Measurements from ENCODE around the gene L3HYPDH. TPM values are rescaled to one million over a fixed set of nuclear protein-coding genes. Genes with fewer than 3 reads are reported as not detected.
A peak's percentile ranks its signal among the peaks of the same experiment; 100 is the strongest.
"Not testable (repeated sequence)": the region's sequence is repeated elsewhere in the genome, so short reads cannot be mapped to it uniquely, and the experiment has no call there.

The L3HYPDH gene
- total RNA-seq, 2 donors from 2014 or later = 30.2 to 36.3 TPM

DNA sequence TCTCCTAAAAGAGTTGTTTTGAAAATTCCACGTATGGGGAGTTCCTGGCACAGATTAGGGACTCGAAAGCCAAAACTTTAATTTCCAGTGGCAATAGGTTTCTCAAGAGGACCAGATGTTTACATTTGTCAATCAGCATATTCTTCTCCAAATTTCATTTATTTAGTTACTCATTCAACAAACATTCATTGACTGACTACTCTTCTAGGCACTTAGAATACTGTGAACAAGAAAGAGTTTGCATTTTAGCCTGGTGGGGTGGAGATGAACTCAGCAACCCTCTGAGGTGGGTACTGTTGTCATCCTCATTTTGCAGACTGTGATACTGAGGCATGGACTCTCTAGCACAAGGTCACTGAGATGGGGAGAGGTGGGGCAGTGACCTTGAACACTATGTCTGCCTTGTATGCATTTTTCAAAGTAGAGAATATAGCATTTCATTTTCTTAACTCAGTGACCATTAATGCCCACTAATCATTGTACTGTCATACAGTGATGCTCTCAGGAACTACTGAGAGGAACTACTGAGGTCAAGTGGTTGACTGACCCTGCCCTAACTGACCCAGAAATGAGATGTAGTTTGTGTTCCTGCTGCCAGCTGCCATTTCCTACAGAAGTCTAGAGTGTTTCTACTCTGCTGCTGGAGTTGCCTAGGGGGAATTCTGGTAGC is 2.2 kb downstream of the L3HYPDH start:
- intact Hi-C loops (cut with DNase I) = no loop called here
- DNase-seq (ENCODE audit: low spot score) = no peak

DNA sequence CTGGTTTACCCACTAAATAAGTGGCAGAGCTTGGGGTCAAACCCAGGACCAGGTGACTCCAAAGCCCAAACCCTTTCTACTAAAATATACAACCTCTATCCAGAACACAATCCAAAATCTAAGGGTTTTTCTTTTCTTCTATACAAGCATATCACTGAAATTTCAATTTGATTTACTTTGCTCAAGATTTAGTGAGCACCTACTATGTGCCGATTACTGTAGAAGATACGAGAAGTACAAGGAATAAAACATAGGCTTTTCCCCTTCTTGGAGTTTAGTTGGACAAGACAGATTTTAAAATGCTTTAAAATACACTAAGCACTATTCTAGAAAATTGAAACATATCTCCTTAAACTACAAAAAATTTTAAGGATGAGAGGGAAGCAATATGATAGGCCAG is 2.8 kb downstream of the L3HYPDH start:
- DNase-seq (ENCODE audit: low spot score) = no peak
- intact Hi-C loops (cut with DNase I) = no loop called here

DNA sequence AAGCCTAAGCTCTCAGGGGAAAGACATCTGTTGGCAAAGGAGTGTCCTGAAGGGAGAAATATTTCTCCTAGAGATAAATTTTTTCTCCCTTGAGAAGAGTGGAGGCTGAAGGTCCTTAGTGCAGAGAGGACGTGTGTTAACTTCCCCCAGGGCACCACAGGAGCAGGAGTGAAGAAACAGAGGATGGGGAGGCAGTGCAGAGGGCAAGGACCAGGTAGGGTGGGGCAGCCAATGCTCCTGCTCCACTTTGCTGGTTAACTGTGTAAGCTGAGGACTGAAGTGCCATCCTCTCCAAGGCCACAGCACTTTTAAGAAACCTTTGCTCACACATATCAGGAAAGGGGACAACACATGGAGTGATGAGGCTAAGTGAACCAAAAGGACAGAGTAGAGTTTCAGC is 4.0 kb downstream of the L3HYPDH start:
- DNase-seq (ENCODE audit: low spot score) = no peak
- intact Hi-C loops (cut with DNase I) = no loop called here

DNA sequence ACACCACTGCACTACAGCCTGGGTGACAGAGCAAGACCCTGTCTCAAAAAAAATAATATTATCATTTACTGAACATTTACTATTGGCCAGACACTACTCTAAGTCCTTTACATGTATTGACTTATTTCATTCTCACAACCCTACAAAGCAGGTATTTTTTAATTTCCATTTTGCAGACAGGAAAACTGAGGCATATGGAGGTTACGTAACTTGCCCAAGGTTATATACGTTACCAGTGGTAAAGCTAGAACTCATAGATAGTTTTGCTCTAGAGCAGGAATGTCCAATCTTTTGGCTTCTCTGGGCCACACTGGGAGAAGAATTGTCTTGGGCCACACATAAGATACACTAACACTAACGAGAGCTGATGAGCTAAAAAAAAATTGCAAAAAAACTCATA is 5.7 kb downstream of the L3HYPDH start:
- intact Hi-C loops (cut with DNase I) = loop anchor here in 1 of 2 donors (2.0 kb wide), 1 partner anchor 28 kb away; no protein-coding TSS in a partner anchor
- DNase-seq (ENCODE audit: low spot score) = no peak

DNA sequence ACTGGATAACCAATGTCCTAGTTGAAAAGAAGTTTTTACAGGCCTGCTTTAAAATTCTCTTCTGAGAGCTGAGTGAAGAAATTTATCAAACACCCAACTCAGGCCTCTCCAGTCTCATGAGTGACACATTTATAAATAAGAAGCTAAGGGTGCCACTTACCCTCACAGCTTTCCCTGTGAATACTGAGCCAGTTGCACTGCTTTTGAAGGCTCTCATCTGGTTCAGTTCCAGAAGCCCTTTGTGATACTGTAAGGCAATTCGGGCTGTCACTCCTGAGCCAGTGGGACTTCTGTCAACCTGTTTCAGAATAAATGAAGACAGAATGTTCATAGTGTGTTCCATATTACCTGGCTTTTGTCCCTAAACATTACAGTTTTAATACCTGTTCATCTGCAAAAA is 8.5 kb downstream of the L3HYPDH start:
- DNase-seq (ENCODE audit: low spot score) = no peak
- intact Hi-C loops (cut with DNase I) = no loop called here

DNA sequence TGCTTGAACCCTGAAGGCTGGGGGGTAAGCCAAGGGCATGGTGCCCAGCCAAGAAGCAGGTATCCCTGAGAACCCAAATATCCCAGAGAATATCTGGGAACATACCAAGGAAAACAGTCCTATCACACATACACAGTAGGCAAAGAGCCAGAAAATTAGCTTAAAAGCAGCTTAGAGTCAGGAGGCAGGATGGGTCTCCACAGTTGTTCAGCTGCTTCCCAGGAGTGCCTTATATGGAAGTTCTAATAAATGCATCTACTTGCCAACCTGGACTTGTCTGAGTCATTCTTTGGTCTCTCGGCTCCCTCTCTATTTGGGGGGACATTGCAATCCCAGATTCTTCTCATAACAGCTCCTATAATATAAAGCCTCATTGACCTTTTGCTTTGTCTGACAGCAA is 10.0 kb downstream of the L3HYPDH start:
- intact Hi-C loops (cut with DNase I) = no loop called here
- DNase-seq (ENCODE audit: low spot score) = no peak

DNA sequence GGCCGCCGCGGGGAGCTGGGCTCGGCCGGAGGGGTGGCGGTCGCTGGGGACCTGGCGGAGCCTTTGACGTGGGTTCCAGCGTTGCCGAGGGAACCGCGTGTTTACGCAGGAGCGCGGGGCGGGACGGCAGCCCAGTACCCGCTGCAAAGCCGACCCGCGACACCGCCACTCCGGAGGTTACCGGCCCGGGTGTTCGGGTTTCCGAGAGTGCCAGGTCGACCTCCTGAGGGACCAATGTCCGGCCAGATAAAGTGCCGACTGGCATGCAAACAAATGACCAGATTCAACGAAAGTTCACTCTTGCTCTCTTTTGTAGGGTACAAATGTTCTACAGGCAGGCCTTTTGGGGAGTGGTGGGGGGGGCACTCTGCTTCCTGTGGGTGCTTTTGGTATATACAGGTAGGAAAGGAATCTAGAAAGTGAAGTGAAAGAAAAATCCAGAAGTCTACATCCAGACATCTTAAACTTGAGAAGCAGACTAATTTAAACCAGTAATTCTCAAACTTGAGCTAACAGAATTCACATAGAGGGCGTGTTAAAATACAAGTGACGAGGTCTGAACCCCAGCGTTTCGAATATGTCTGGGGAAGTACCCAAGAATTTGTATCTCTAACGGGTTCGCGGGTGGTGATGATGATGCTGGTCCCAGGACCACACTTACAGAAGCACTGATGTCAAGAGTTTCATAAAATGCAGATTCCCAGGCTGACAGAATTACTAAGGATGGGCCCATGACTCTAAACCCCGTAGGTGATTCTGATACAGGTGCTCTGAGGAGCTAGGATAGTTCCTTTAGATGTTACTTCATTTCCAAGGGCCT is 18.7 kb downstream of the L3HYPDH start, which contains the start of gene GPR135:
TSS of gene GPR135 (minus strand) at position 65 of the 820 bp plus-strand sequence. CDS start 154 bp downstream, outside the sequence.
- intact Hi-C loops (cut with DNase I) = no loop called here

DNA sequence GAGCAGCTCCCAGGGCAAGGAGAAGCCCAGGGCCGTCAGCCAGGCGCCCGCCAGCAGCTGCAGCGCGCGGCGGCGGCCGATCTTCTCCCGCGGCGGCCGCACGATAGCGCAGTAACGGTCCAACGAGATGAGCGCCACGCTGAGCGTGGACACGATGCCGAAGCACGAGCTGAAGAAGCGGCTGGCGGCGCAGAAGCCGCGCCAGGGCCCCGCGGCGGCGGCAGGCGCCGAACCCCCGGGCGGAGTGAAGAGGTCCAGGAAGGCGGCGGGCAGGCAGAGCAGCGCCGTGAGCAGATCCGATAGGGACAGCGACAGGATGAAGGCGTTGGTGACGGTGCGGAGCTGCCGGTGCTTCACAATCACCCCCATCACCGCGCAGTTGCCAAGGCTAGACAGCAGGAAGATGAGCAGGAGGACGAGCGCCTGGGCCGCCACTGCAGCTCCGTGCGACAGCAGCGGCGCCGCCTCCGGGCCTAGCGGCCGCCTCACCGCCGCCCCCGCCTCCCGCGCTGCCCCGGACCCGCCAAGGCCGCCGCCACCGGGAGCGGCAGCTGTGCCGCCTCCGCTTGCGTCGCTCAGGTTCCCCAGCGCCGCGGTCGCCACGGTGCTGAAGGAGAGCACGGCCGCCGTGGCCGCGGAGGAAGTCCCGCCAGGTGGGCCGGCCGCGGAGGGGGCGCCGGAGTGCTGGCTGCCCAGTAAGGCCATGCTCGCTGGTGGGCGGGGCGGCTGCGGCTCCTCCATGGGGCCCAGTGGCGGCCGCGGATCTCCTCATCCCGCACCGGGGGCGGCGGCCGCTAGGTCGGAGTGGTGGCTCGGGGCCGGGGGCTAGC is 19.5 kb downstream of the L3HYPDH start:
- DNase-seq (ENCODE audit: low spot score) = peak; percentile 88
- intact Hi-C loops (cut with DNase I) = no loop called here

More for the DNA sequence above, 18.7 kb downstream of the L3HYPDH start, which contains the start of gene GPR135:
- DNase-seq (ENCODE audit: low spot score) = no peak

DNA sequence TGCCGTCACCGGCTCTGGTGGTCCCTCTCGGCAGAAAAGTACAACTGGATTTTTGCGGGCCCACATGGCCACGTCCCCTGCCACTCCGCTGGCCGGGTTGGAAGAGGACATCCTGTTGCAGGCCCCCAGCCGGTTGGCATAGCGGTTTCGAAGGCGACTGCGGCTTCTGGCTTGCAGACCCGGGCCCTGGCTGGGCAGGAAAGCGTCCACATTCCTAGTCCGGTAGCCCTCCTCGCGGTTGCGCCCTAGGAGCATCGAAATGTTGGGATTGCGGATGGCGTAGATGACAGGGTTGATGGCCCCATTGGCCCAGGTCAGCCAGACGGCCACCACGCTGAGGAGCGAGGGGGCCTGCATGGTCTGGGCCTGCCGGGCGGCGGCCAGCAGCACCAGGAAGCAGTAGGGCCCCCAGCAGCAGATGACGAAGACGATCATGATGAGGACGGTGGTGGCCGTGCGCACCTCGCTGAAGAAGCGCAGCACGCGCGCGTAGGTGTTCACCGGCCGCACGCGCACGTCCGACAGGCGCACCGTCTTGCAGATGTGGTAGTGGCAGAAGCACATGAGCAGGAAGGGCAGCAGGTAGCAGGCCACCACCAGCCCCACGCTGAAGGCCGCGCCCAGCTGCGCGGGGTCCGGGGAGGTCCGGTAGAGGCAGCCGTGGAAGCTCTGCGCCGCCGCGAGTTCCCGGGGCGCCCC is 20.3 kb downstream of the L3HYPDH start:
- peak; percentile 77 for DNase-seq (ENCODE audit: low spot score)
- intact Hi-C loops (cut with DNase I) = no loop called here

DNA sequence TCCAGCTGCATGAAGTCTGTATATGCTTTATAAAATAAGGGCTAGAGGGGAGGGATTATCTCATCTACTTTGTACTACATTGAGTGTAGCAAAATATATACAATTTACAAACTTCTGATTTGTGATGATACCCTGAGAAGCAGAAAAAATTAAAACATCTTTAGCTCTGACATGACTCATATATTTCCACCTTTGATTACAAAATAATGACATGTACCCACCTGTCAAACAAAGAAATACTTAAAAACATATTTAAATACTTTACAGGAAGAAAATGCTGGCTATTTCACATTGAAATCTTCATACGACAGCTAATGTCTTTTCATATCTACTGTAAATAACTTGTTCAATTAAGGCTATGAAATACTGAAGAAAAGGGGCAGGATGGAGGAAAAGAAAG is 22.3 kb downstream of the L3HYPDH start:
- no peak for DNase-seq (ENCODE audit: low spot score)
- intact Hi-C loops (cut with DNase I) = no loop called here

DNA sequence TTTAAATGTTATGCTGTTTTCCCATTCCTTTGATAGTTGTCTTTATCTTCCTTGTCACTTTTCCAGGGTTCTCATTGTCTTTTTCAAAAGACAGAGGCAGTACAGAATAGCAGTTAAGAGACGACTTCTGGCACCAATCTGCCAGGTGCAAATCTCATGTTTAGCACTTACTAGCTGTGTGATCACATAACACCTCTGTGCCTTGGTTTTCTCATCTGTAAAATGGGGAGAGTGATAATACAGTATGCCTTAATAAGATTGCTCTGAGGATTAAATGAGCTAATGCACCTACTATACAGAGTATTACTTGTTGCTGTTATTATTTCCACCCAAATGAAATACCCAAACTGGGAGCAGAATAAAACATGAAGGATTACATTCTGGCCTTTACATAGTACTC is 23.8 kb downstream of the L3HYPDH start:
- intact Hi-C loops (cut with DNase I) = no loop called here

DNA sequence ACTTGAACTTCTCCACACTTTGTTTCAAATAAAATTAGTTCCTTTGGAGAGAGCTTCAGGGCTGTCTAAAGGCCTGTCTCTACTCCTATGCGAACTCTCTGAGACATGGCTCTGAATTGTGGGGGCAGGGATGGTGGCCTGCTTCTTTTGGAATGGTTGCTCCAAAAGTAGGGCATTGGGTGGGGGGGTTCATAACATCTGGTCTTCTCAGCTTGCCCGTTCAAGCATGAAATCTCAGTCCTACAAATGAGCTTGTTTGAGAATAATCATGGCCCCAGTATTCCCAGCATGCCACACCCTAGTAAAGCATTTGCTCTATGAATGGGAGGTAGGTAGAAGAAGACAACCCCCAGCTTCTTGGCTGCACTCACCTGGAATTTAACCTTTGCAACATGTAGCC is 25.7 kb downstream of the L3HYPDH start:
- no peak for DNase-seq (ENCODE audit: low spot score)
- intact Hi-C loops (cut with DNase I) = no loop called here

More for the DNA sequence above, 23.8 kb downstream of the L3HYPDH start:
- DNase-seq (ENCODE audit: low spot score) = no peak

DNA sequence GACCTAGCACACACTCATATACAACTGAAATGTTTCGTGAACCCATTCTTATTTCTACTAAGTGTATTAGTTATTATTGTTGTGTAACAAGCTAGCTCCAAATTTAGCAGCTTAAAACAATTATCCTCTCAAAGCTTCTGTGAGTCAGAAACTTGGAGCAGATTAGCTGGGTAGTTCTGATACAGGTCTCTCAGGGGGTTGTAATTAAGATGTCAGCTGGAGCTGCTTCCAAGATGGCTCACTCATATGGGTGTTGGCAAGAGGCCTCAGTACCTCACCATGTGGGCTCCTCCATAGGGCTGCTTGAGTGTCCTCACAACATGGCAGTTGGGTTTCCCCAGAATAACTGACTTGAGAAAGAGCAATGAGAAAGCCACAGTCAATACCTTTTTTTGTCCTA is 28.8 kb downstream of the L3HYPDH start:
- intact Hi-C loops (cut with DNase I) = no loop called here
- no peak for DNase-seq (ENCODE audit: low spot score)

DNA sequence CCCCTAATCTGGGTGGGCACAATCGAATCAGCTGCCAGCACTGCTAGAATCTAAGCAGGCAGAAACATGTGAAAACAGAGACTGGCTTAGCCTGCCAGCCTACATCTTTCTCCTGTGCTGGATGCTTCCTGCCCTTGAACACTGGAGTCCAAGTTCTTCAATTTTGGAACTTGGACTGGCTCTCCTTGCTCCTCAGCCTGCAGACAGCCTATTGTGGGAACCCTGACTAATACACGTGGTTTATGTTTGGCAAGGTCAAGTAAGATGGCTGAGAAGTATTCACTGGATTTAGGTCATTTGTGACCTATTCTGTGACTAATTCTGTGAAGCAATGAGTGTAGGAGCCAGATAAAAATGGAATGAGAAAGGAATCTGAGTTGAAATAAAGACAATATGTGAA is 30.1 kb downstream of the L3HYPDH start:
- no peak for DNase-seq (ENCODE audit: low spot score)
- intact Hi-C loops (cut with DNase I) = loop anchor here in 1 of 2 donors (5.0 kb wide), 1 partner anchor 812 kb away; no protein-coding TSS in a partner anchor

DNA sequence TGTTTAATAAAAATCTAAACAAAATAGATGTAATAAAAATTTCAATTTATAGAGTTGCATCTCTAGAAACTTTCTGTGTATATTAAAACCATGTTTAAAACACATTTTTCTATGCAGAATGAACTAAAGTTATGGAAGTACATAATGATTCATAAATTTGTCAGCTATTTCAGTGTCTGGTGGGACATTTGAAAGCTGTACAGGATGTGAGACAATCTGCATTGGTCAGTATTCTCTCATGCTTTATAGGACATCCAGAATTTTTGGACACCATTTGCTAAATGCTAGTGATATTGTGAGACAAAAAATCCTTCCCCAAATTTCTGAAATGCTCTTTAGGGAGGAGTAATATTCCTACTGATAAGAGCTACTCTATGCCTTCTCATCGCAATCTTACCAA is 32.4 kb downstream of the L3HYPDH start:
- no peak for DNase-seq (ENCODE audit: low spot score)
- intact Hi-C loops (cut with DNase I) = loop anchor here in 1 of 2 donors (2.0 to 5.0 kb wide), 2 partner anchors 27 to 810 kb away; no protein-coding TSS in a partner anchor

DNA sequence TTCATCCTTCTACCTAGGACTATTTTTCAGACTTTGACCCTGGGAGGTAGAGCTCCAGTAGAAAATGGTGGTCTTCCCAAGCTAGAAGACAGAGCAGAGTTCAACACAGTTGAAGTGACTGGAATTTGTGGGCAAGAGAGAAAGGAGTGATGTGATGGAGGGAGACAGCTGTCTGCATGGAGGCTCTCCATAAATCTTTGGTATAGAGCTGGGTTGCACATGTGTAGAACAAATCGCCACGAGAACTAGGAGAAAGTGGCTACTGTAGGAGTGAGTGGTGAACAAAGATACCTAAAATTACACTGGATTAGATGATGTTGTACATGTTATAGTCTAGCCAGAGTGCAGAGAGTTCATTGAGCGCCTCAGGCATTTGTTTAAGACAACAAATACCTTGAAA is 33.5 kb downstream of the L3HYPDH start:
- intact Hi-C loops (cut with DNase I) = loop anchor here in 1 of 2 donors (2.0 to 5.0 kb wide), 2 partner anchors 28 to 808 kb away; no protein-coding TSS in a partner anchor
- DNase-seq (ENCODE audit: low spot score) = no peak

DNA sequence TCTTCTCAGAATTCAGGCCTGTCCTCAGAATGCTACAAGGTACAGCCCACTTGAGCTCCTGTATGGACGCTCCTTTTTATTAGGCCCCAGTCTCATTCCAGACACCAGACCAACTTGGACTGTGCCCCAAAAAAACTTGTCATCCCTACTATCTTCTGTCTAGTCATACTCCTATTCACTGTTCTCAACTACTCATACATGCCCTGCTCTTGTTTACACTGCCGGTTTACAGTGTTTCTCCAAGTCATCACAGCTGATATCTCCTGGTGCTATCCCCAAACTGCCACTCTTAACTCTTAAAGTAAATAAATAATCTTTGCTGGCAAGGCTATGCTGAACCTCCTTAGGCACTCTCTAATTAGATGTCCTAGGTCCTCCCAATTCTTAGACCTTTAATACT is 35.5 kb downstream of the L3HYPDH start:
- DNase-seq (ENCODE audit: low spot score) = not testable (repeated sequence)
- intact Hi-C loops (cut with DNase I) = loop anchor here in 1 of 2 donors (5.0 kb wide), 1 partner anchor 321 kb away; no protein-coding TSS in a partner anchor

DNA sequence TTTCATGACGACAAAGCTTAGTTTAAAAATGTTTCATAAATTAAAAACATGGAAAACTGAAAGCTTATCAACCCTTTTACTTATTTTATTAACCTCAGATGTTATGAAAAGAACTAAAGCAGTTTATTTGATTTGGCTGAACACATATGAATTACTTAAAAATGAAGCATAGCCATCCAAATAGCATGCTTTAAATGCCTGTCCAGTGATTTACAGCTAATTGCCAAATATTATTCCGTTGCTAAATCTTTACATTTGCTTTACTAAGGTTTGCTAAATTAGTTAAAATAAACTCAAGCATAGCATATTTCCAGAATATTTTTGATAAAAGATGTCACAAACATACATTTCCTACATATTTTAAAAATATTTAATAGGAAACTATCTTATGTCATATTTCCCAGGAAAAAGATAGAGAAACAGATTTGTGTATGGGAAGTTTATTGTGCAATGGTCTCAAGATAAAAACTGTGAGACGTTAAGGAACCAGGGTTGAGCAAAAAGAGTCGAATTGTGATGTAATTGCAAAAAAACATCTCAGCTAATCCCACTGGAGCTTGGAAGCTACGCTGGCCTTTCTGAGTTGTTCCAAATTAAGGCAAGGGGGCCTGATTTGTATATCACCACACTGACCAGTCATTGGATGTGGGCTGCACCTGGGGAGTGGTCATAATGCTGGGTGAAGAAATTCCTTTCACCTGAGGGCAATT is 44.8 kb downstream of the L3HYPDH start:
- intact Hi-C loops (cut with DNase I) = no loop called here
- DNase-seq (ENCODE audit: low spot score) = no peak
